Islet of Langerhans (tissue), 1 donor: ENCODE results near the gene DR1.

ENCODE experiments used
- FAIRE-seq: peaks from one replicate; lab custom pipeline; 2011; peaks lifted over from hg19 to GRCh38; lab: Jason Lieb, UNC

The DR1 gene

DNA sequence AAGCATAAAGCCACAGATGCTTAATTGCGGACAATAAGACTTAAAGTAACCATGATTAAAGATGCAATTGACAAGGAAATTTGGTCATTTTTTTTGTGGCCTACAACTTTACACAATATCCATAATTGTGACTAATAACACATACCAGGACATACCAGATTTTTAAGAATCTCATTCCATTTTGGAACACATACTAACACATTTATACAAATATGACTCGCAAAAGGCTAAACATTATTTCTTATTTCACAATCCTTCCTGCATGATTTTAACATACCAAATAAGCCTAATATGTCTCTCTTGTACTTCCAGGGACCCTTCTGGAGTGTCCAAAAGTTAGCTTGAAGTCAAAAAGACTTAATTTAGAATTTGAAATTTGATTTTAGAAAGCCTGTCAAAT is 48.8 kb downstream of the DR1 start:
- FAIRE-seq = no peak

DNA sequence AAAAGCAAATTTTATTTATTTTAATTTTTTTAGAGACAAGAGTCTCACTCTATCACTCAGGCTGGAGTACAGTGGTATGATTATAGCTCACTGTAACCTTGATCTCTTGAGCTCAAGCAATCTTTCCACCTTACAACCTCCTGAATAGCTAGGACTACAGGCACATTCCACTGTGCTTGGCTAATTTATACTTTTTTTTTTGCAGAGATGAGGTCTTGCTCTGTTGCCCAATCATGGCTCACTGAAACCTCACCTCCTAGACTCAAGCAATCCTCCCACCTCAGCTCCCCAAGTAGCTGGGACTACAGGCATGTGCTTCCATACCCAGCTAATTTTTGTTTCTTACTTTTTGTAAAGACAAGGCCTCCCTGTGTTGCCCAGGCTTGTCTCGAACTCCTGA is 49.5 kb downstream of the DR1 start:
- no peak for FAIRE-seq

DNA sequence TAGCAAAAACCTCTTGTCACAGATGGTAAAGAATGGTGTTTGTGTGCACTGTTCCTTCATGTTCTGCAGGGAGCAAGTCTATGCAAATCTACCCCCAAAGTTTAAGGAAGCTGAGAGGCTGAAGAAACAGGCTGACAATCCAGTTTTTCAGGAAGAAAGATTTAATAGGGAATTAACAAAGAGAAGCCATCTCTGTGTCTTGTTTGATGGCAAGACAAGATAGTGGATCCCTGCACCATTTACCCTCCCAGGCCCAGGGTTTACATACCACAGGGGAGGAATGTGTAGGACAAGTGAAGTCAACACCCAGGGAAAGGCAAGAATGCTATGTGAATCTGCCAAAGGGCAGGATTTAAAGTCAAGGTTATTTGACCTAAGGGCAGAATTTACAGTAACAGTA is 54.1 kb downstream of the DR1 start:
- FAIRE-seq = no peak

DNA sequence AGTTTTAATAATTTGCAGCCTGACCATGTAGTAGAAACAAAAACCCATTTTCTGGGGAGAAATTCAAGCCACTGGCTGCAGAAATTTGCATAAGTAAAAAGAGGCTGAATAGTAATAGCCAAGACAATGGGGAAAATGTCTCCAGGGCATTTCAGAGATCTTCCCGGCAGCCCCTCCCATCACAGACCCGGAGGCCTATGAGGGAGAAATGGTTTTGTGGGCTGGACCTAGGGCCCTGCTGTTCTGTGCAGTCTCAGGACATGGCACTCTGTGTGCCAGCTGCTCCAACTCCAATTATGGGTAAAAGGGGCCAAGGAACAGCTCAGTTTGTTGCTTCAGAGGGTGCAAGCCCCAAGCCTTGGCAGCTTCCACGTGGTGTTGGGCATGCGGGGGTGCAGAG is 62.5 kb downstream of the DR1 start:
- no peak for FAIRE-seq

DNA sequence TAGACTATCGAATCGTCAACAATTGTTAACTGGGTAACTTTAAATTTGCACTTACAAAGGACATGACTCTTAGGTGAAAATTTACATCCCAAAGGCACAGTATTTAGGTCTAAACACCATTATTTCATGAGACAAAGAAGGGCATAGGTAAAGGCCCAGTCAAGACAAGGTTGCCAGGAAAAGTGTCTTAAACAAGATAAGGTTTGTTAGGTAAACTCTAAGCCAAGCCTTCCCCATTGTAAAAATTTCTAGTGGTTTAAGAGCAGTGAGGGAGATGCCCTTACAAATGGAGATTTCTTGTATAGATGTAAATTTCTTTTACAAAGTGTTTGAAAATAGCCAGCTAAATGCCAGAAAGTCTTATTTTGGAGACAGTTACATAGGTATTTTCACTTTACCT is 65.3 kb downstream of the DR1 start:
- no peak for FAIRE-seq

DNA sequence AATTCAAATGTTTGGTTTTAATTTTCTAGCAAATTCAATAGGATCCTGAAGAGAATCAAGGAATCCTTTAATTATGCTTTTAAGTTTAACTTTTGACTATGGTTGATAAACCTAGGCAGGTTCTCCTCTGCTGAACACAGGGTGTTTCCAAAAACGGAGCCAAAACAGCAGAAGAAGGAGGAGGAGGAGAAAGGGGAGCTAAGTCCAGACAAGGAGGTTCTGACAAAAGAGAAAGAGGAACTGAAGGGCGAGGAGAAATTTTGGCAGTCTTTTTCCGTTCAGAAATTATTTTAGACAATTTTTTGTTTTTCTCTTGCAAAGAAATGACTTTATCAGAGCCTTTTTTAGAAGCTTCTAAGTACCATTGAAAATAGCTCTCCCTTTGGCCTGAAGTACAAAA is 69.0 kb downstream of the DR1 start:
- no peak for FAIRE-seq

DNA sequence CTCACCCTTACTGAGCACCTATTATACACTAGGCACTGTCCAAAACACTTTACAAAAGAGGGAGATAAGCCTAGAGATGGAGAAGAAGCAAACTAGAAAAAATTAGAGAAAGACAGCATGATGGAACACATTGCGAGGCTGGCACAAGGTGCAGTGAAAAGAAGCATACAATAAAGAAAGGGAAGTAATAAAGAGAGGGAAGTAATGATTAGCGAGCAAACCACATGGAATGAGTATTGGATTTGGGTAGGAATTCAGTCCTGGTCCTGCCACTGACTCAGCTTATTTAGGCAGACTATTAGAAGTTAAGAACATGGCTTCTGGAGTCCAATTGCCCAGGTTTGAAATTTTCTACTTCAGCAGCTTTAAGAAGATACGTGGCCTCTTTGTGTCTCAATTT is 69.6 kb downstream of the DR1 start:
- FAIRE-seq = no peak

DNA sequence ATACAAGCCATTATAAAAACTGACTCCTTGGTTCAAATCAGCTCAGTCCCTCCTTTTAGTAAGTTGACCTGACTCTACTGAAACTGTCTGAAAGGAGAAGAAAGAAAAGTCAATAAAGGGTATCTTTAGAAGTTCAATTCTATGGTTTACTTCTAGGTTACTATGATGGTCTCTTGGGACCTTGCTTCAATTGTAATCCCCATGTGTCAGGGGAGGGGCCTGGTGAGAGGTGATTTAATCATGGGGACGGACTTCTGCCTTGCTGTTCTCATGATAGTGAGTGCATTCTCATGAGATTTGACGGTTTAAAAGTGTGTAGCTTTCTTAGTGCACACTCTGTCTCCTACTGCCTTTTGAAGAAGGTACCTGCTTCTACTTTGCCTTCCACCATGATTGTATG is 70.5 kb downstream of the DR1 start:
- FAIRE-seq = no peak
